ENCODE measurements around the gene CCDC120. TPM values are rescaled to one million over a fixed set of nuclear protein-coding genes. Genes with fewer than 3 reads are reported as not detected.

The CCDC120 gene
- polyA plus RNA-seq, 3 donors: 0.11 to 0.89 TPM; not detected in 1

DNA sequence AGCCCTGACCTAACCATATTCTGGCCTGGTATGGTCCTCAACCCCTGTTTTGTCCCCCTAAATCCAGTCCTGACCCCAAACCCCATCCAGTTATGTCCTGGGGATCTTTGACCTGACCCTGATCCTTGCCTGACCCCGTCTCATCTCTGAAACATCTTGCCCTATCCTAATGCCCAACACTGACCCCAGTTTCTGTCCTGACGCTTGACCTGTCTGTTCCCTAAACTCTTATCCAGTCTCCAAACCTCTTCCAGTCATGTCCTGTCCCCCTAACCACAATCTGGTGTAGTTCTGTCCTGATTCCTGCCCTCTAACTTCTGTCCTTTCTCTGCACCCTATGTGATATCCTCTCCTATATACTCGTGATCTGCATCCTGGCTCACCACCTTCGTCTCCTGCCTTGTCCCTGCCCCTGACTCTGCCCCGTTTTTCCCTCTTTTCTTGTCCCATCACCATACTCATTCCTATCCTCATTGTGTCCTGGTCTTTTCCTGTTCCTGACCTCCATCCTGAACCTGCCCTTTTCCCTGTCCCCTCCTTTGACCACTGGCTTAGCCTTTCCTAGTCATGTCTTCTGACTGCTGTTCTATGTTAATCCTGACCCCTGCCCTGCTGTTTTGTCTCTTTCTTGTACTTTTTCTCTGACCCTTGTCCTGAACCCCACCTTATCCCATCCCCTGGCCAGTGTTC is 4.6 kb upstream of the CCDC120 start:
- Histone ChIP-seq H3K9me3 (replicated peaks in 1 of 2; ENCODE audit: control insufficient read depth in 1 of 2, insufficient read depth in 1 of 2, low read length in 2 of 2) (no peaks in the 10 kb centered on the region), H4K20me1 (ENCODE audit: insufficient read depth, low read length) (no peaks in the 10 kb centered on the region), H3K4me3 (replicated peaks in 1 of 3; ENCODE audit: low read depth in 2 of 3, low read length in 3 of 3) (peak overlapping the region in 2 of 3 experiments; percentile 3 to 67), H3K36me3 (replicated peaks in 1 of 2; ENCODE audit: control insufficient read depth in 1 of 2, insufficient read depth in 2 of 2, low read length in 2 of 2) (no peaks in the 10 kb centered on the region), H3K4me2 (replicated peaks; ENCODE audit: extremely low read depth, low read length, poor library complexity, severe bottlenecking) (peak overlapping the region; percentile 64), H2AFZ (ENCODE audit: insufficient read depth, low read depth, low read length, poor library complexity, severe bottlenecking) (peak overlapping the region; percentile 68), H3K27me3 (ENCODE audit: control insufficient read depth in 2 of 2, insufficient read depth in 2 of 2, low read length in 2 of 2) (no peaks in the 10 kb centered on the region), H3K4me1 (ENCODE audit: control insufficient read depth in 1 of 2, insufficient read depth in 2 of 2, low read length in 2 of 2) (peaks cover 0 to 9% of the 10 kb centered on the region in 2 donors), H3K79me2 (ENCODE audit: insufficient read depth, low read length) (no peaks in the 10 kb centered on the region), H3K27ac (ENCODE audit: low read depth in 1 of 2, low read length in 2 of 2) (peak overlapping the region in 1 of 2 donors; percentile 67), H3K9ac (ENCODE audit: insufficient read depth, low read length, poor library complexity, severe bottlenecking) (peak overlapping the region; percentile 77)
- H3K9me3 Mint-ChIP-seq: peaks cover 0 to 8% (median 3%) of the 10 kb centered on the region in 7 donors
- H3K36me3 Mint-ChIP-seq: no peaks in the 10 kb centered on the region
- H3K27me3 Mint-ChIP-seq (ENCODE audit: low read depth in 3 of 3): peaks cover 0 to 7% (median 4%) of the 10 kb centered on the region in 3 donors
- peaks cover 19% of the 10 kb centered on the region for H3K4me1 Mint-ChIP-seq
- 73% methylated on average over 2 of the region's 5 CpGs for WGBS (ENCODE audit: insufficient coverage)
- DNase-seq: no peak
- peak overlapping the region; percentile 49 to 86 for H3K4me3 Mint-ChIP-seq
- peak overlapping the region; percentile 45 to 90 (median 68) for H3K27ac Mint-ChIP-seq
- TF ChIP-seq, protein P1, sequence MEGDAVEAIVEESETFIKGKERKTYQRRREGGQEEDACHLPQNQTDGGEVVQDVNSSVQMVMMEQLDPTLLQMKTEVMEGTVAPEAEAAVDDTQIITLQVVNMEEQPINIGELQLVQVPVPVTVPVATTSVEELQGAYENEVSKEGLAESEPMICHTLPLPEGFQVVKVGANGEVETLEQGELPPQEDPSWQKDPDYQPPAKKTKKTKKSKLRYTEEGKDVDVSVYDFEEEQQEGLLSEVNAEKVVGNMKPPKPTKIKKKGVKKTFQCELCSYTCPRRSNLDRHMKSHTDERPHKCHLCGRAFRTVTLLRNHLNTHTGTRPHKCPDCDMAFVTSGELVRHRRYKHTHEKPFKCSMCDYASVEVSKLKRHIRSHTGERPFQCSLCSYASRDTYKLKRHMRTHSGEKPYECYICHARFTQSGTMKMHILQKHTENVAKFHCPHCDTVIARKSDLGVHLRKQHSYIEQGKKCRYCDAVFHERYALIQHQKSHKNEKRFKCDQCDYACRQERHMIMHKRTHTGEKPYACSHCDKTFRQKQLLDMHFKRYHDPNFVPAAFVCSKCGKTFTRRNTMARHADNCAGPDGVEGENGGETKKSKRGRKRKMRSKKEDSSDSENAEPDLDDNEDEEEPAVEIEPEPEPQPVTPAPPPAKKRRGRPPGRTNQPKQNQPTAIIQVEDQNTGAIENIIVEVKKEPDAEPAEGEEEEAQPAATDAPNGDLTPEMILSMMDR (IDR thresholded peaks at IDR 0.05): no peak
- intact Hi-C loops (cut with micrococcal nuclease): no loop called here

DNA sequence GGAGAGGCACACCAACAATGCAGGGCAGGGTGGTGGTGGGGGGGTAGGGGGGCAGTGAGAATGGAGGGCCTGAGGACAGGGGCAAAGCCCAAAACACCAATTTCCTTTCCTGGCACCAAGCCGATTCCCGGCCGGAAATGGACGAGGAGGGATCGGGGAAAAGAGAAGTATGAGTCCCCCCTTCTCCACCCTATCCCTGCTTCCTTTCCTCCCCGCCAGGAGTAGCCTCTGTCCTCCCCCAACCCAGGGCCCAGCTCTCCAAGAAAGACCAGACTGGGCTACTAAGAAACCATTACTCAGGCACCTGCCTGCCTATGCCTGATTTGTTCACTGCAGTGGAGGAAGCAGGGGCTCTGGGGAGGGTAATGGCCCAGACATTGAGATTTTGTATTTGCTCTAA is 402 bp downstream of the CCDC120 start:
- H3K36me3 Mint-ChIP-seq: no peaks in the 10 kb centered on the region
- H3K4me1 ChIP-seq (ENCODE audit: control insufficient read depth in 1 of 2, insufficient read depth in 2 of 2, low read length in 2 of 2): peaks cover under 1 to 5% of the 10 kb centered on the region in 2 donors
- DNase-seq: no peak
- no peak overlapping the region for H3K4me3 Mint-ChIP-seq
- H3K36me3 ChIP-seq (replicated peaks in 1 of 2; ENCODE audit: control insufficient read depth in 1 of 2, insufficient read depth in 2 of 2, low read length in 2 of 2): no peaks in the 10 kb centered on the region
- no peak overlapping the region for H2AFZ ChIP-seq (ENCODE audit: insufficient read depth, low read depth, low read length, poor library complexity, severe bottlenecking)
- H3K27me3 Mint-ChIP-seq (ENCODE audit: low read depth in 3 of 3): peaks cover 0 to 4% (median 0%) of the 10 kb centered on the region in 3 donors
- no peak overlapping the region for H3K4me3 ChIP-seq (replicated peaks in 1 of 3; ENCODE audit: low read depth in 2 of 3, low read length in 3 of 3)
- H3K79me2 ChIP-seq (ENCODE audit: insufficient read depth, low read length): no peaks in the 10 kb centered on the region
- H3K27ac Mint-ChIP-seq: peak overlapping the region in 1 of 7 donors; percentile 30
- H3K27me3 ChIP-seq (ENCODE audit: control insufficient read depth in 2 of 2, insufficient read depth in 2 of 2, low read length in 2 of 2): no peaks in the 10 kb centered on the region
- TF ChIP-seq, protein P1 (IDR thresholded peaks at IDR 0.05): no peak
- no CpG with 5 or more reads among the region's 6 CpGs for WGBS (ENCODE audit: insufficient coverage)
- H3K9ac ChIP-seq (ENCODE audit: insufficient read depth, low read length, poor library complexity, severe bottlenecking): no peak overlapping the region
- H3K4me1 Mint-ChIP-seq: peaks cover 8% of the 10 kb centered on the region
- peaks cover 0 to 6% (median 1%) of the 10 kb centered on the region in 7 donors for H3K9me3 Mint-ChIP-seq
- H4K20me1 ChIP-seq (ENCODE audit: insufficient read depth, low read length): no peaks in the 10 kb centered on the region
- no peak overlapping the region for H3K27ac ChIP-seq (ENCODE audit: low read depth in 1 of 2, low read length in 2 of 2)
- intact Hi-C loops (cut with micrococcal nuclease): no loop called here
- no peak overlapping the region for H3K4me2 ChIP-seq (replicated peaks; ENCODE audit: extremely low read depth, low read length, poor library complexity, severe bottlenecking)
- H3K9me3 ChIP-seq (replicated peaks in 1 of 2; ENCODE audit: control insufficient read depth in 1 of 2, insufficient read depth in 1 of 2, low read length in 2 of 2): no peaks in the 10 kb centered on the region

Data from CD14-positive monocyte (primary cell).